HG03196 (cell line): Measurements from ENCODE around the gene TRPC4AP.

ENCODE experiments used
- ATAC-seq: cut with Tn5 transposase; IDR thresholded peaks from one replicate; pipeline ENCODE4 v1.9.1; 2021; ENCODE audit not compliant: unreplicated experiment

TRPC4AP gene

GRCh38 chr20:35004051-35004725, 88.4 kb downstream of the TRPC4AP start:
- no peak for ATAC-seq

GRCh38 chr20:35003211-35004031, 89.2 kb downstream of the TRPC4AP start:
- ATAC-seq: no peak

GRCh38 chr20:35002426-35003210, 90.0 kb downstream of the TRPC4AP start:
- ATAC-seq: no peak

- ATAC-seq: no peak
Observed at GRCh38 chr20:35001596-35002362, 90.8 kb downstream of the TRPC4AP start.

- ATAC-seq: no peak
Observed at GRCh38 chr20:35000922-35001595, 91.5 kb downstream of the TRPC4AP start.

- ATAC-seq: no peak
Observed at GRCh38 chr20:35000311-35000921, 92.2 kb downstream of the TRPC4AP start.

- no peak for ATAC-seq
Observed at GRCh38 chr20:34999782-35000181, 92.8 kb downstream of the TRPC4AP start.

GRCh38 chr20:34999021-34999451, 93.6 kb downstream of the TRPC4AP start:
- no peak for ATAC-seq

GRCh38 chr20:34998331-34998950, 94.2 kb downstream of the TRPC4AP start:
- no peak for ATAC-seq

- no peak for ATAC-seq
Observed at GRCh38 chr20:34997774-34998173, 94.8 kb downstream of the TRPC4AP start.

- no peak for ATAC-seq
Observed at GRCh38 chr20:34997131-34997561, 95.5 kb downstream of the TRPC4AP start.

- ATAC-seq: no peak
Observed at GRCh38 chr20:34996243-34997028, 96.2 kb downstream of the TRPC4AP start.

GRCh38 chr20:34995696-34996095, 96.9 kb downstream of the TRPC4AP start:
- no peak for ATAC-seq

- no peak for ATAC-seq
Observed at GRCh38 chr20:34995192-34995591, 97.4 kb downstream of the TRPC4AP start.

GRCh38 chr20:34994509-34995131, 98.0 kb downstream of the TRPC4AP start:
- no peak for ATAC-seq

- no peak for ATAC-seq
Observed at GRCh38 chr20:34993941-34994508, 98.6 kb downstream of the TRPC4AP start.

GRCh38 chr20:34992751-34993417, 99.7 kb downstream of the TRPC4AP start:
- no peak for ATAC-seq
